GM19043 (cell line): ENCODE data around the gene CYBRD1.
A peak's percentile ranks its signal among the peaks of the same experiment; 100 is the strongest.

Experiments
- ATAC-seq: cut with Tn5 transposase; IDR thresholded peaks from one replicate; pipeline ENCODE4 v1.9.1; 2021; ENCODE audit warnings: low read depth; ENCODE audit not compliant: unreplicated experiment

CYBRD1 gene

DNA sequence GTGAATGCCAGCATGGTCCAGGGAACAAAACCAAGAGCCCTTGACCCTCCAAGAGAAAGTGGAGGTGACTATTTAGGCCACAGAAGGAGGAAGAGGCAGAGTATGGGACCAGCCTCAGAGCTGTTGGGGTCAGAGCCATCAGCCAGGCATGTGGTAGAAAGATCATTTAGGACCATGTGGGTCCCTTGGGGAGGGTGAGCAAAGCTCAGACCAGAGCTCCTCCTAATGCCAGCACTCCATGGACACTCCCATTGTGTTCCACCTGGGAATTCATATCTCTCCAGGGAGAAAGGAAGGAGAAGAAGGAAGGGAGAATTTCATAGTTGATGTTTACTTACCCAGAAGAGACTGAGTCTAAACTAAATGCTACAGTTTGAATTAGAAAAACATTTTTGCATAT lies 73.2 kb downstream of the CYBRD1 start:
- ATAC-seq: no peak

DNA sequence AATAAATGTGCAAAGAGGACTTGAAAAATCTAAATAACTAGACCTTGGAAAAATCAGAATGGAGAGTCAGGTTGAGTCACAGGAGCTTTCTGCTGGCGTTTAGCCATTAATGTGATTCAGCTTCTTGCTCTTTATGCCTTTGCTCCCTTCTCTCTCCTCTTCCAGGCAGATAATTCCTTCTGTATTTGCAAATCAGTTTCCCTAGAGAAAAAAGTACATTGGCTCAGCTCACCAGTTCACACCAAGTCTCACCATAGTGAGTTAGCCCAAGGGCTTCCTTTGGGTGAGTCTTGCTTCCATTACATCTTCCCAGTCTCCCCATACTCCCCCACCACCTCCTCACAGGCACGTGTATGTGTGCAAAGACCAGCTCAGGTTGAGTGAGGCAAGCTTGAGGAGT lies 73.6 kb downstream of the CYBRD1 start:
- ATAC-seq: no peak

DNA sequence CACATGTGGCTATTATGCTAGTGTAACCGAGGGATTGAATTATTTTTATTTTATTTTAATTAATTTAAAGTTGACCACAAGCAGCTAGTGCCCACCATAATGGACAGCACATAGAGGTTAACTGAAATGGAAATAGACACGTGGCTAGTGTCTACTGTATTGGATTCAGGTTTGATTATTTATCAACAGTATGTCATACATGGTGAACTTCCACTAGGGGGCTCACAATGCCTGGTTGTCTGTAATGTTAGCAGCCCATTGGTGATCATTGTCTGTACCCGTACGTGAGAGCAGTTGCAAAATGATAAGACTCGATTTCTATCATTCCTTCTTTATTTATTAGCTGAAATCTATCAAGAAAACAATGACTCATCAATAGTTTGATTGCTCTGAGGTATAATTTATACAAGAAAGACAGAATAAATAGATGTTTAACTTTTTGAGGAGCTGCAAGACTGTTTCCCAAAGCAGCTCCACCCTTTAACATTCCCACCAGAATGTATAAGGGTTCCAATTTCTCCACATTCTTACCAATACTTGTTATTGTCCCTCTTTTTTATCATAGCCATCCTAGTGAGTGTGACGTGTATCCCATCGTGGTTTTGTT lies 76.5 kb downstream of the CYBRD1 start:
- peak; percentile 97 for ATAC-seq

DNA sequence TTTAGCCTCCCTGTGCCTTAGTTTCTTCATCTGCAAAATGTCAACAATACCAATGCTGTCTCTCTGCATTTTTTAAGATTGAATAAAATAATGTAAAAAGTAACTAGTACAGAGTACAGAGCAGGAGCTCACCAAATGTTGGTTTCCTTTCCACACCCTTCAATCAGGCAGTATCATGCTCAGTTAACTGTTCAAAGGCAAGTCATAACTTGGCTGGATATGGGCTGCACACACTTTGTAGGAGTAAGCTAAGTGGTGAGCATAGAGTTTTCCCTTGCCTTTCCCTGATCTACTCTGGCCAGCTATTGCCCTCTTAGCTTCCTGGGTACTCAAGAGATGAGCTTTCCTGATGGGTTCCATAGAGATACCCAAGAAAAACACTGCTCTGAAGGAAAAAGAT lies 77.9 kb downstream of the CYBRD1 start:
- no peak for ATAC-seq

DNA sequence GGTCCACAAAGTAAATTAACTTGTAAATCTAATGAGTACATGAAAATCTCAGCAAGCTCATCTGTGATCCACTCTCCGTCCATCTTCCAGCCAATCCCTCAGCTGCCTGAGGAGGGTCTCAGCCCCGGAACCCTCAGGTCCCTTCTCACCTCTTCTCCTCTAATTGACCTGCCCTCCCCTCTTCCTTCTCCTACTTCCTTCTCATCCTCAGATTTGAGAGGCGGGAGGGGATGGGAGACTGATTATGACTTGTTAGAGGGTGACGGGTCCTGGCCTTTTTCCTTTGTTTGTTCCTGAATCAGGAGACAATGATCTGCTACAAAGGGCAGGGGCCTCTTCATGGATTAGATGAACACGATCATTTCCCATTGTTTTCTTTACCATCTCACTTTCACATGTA lies 80.1 kb downstream of the CYBRD1 start:
- ATAC-seq: no peak
